Esophagus muscularis mucosa (tissue), 4 donors: ENCODE results near the gene TCEANC2. TPM values are rescaled to one million over a fixed set of nuclear protein-coding genes. Genes with fewer than 3 reads are reported as not detected.

Source experiments
- DNase-seq: peaks from one replicate; pipeline ENCODE4 v3.0.0-alpha.2; 2017; ENCODE audit errors: extremely low spot score
- H3K27ac ChIP-seq, 4 donors: fragments of 200-600 bp; sonication (generic); replicated peaks in 1 of 4; 1 replicate in 3 of 4; 2 replicates in 1 of 4; pipeline ENCODE4 v1.5.1; 2016 to 2019; ENCODE audit warnings: mild to moderate bottlenecking in 1 of 4
- H3K27me3 ChIP-seq, 4 donors: fragments of 200-600 bp; sonication (generic); one replicate each; pipeline versions ENCODE4 v1.5.1 to v1.6.0; 2016 to 2019
- H3K36me3 ChIP-seq, 4 donors: fragments of 200-600 bp; sonication (generic); one replicate each; pipeline ENCODE4 v1.5.1; 2016 to 2019
- H3K4me1 ChIP-seq, 4 donors: fragments of 200-600 bp; sonication (generic); one replicate each; pipeline ENCODE4 v1.5.1; 2016 to 2019
- H3K4me3 ChIP-seq, 4 donors: fragments of 200-600 bp; sonication (generic); 1 replicate in 2 of 4; 2 replicates in 2 of 4; pipeline ENCODE4 v1.5.1; 2016 to 2019; ENCODE audit warnings: mild to moderate bottlenecking in 4 of 4, moderate library complexity in 1 of 4
- H3K9me3 ChIP-seq, 4 donors: fragments of 200-600 bp; sonication (generic); 1 replicate in 3 of 4; 2 replicates in 1 of 4; pipeline ENCODE4 v1.5.1; 2016 to 2019
- CTCF ChIP-seq, 3 experiments: fragments of 200-600 bp in 2 of 3; fragments of 450-650 bp in 1 of 3; sonication (generic) in 2 of 3; IDR thresholded peaks; one replicate each; pipeline ENCODE4 v1.5.1; 2017 to 2019; ENCODE audit warnings: antibody characterized with exemption in 3 of 3, mild to moderate bottlenecking in 2 of 3, moderate library complexity in 1 of 3
- EP300 ChIP-seq: sonication (generic); formaldehyde crosslinking; IDR thresholded peaks from one replicate; pipeline ENCODE4 v1.6.1; 2017; ENCODE audit warnings: antibody characterized with exemption
- POLR2A ChIP-seq: fragments of 450-650 bp; IDR thresholded peaks from one replicate; pipeline ENCODE4 v1.6.1; 2017; ENCODE audit warnings: antibody characterized with exemption, moderate library complexity, mild to moderate bottlenecking, low read depth
- POLR2AphosphoS5 ChIP-seq, 2 donors: sonication (generic); formaldehyde crosslinking; IDR thresholded peaks; one replicate each; pipeline ENCODE4 v1.6.1; 2017; ENCODE audit warnings: antibody characterized with exemption in 2 of 2
- WGBS: methylation state at CpG from one replicate; pipeline ENCODE4 v1.1.5; 2018; 5-methylcytosine and 5-hydroxymethylcytosine counted together
- intact Hi-C: fragments of 100-400 bp; cut with DNase I; formaldehyde crosslinking; loops from one replicate; pipeline ENCODE4 v1.15.1; 2023
- total RNA-seq, 4 donors: library from RNA; depleted of rRNA; stranded (reverse); fragments of >200 nt; gene quantifications; one replicate each; pipeline versions ENCODE4 v1.1.0 to v1.2.1, GENCODE V29; 2016

Gene TCEANC2
- total RNA-seq, 4 donors from 2014 or later, result 4.8 to 8.6 (median 7.1) TPM

DNA sequence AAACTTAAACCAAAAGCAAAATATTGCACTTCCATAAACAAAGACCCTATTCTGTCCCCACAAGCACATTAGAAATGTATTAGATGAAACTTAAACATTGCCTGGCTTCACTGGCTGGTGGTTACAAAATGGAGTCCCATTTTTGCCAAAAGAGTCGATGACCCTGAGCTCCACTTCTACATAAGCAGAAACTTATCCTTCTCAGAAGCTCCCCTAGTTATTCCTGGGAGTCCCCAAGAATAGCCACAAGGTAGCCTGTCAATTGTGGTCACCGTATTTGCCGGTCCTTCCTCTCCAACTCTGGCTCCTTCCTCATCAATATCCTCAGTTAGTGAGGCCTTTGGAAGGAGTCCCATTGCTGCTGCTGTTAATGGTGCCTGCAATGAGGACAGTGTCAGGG, 62.1 kb downstream of the TCEANC2 start:
- 84% methylated on average over 3 of the region's 3 CpGs for WGBS
- Histone ChIP-seq H3K4me3 (no peak overlapping the region), H3K27ac (no peak overlapping the region), H3K9me3 (no peaks in the 10 kb centered on the region), H3K36me3 (no peaks in the 10 kb centered on the region), H3K27me3 (peaks cover 0 to 3% (median 0%) of the 10 kb centered on the region in 4 donors), H3K4me1 (no peaks in the 10 kb centered on the region)
- DNase-seq, result no peak
- no peak for TF ChIP-seq CTCF (IDR thresholded peaks at IDR 0.05)
- TF ChIP-seq POLR2AphosphoS5 (IDR thresholded peaks at IDR 0.05), result no peak
- no peak for TF ChIP-seq POLR2A
- TF ChIP-seq EP300, result no peak
- intact Hi-C loops, result no loop called here

DNA sequence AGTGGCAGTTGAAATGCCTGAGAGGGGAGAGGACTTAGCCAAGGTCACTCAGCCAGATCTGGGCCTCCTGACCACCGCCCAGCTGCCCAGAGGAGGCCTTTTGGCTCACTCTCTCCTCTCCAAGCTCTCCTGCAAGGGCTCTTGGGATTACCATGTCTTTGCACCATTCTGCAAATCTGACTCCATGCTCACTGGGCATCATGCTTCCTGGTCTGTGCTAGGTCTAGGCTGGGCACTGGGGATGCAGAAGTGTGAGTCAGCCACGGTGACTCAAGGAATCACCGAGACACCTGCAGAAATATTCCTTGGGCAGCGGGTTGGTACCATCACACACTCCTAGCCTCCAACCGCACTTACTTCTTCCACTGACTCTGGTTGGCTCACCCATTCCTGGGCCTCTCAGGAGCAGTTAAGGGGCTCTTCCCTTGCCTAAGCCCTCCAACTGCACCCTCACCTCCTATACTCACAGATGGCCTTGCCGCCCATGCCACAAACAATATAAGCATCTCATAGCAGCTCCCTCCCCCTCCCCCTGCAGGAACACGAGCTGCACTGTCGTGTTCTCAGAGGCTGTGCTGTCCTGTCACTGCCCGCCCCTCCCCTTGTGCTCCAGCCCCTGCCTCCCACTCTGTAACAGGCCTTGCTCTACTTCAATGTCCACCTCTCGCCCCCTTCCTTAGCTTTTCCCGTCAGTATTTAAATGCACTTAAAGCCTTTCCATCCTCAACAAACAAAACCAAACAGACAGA, 64.6 kb downstream of the TCEANC2 start:
- Histone ChIP-seq H3K36me3 (no peaks in the 10 kb centered on the region), H3K4me1 (peaks cover 8 to 14% (median 13%) of the 10 kb centered on the region in 4 donors), H3K4me3 (no peak overlapping the region), H3K27me3 (peaks cover 0 to 9% (median 0%) of the 10 kb centered on the region in 4 donors), H3K9me3 (no peaks in the 10 kb centered on the region), H3K27ac (no peak overlapping the region)
- 89% methylated on average over 10 of the region's 11 CpGs for WGBS
- intact Hi-C loops, result no loop called here
- DNase-seq, result no peak
- TF ChIP-seq POLR2A, result no peak
- no peak for TF ChIP-seq CTCF (IDR thresholded peaks at IDR 0.05)
- no peak for TF ChIP-seq POLR2AphosphoS5 (IDR thresholded peaks at IDR 0.05)
- TF ChIP-seq EP300, result no peak

- 91% methylated on average over 8 of the region's 8 CpGs for WGBS
- H3K36me3 ChIP-seq, result no peaks in the 10 kb centered on the region
- DNase-seq, result no peak
- H3K9me3 ChIP-seq, result no peaks in the 10 kb centered on the region
- no peak overlapping the region for H3K4me3 ChIP-seq
- intact Hi-C loops, result no loop called here
- H3K27me3 ChIP-seq, result peaks cover 0 to 9% (median 0%) of the 10 kb centered on the region in 4 donors
- peaks cover 8 to 14% (median 13%) of the 10 kb centered on the region in 4 donors for H3K4me1 ChIP-seq
- H3K27ac ChIP-seq, result no peak overlapping the region
- TF ChIP-seq CTCF (IDR thresholded peaks at IDR 0.05), result no peak
- no peak for TF ChIP-seq POLR2A
- no peak for TF ChIP-seq POLR2AphosphoS5 (IDR thresholded peaks at IDR 0.05)
- TF ChIP-seq EP300, result no peak
Measured at GRCh38 chr1:54118704-54119103, 65.3 kb downstream of the TCEANC2 start.

DNA sequence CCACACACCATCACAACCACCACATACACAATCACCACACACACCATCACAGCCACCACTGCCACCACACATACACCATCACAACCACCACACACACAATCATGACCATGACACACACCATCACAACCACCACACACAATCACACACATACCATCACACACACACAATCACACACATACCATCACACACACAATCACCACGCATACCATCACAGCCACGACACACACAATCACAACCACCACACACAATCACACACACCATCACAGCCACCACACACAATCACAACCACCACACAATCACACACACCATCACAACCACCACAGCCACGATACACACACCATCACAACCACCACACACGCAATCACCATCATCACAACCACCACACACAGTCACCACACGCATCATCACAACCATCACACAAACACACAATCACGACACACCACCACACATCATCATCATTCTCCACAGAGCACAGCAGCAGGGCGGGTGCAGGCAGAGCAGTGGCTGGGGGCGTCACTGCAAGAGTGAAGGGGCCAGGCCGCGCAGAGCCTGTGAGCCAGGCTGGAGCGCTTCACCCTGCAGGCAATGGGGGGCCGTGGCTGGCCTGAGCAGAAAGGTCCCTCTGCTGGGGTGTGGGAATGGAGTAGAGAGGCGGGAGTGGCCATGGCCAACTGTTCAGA, 66.8 kb downstream of the TCEANC2 start:
- H3K27ac ChIP-seq, result no peak overlapping the region
- TF ChIP-seq CTCF (IDR thresholded peaks at IDR 0.05) (no peak), EP300 (no peak), POLR2AphosphoS5 (IDR thresholded peaks at IDR 0.05) (no peak), POLR2A (no peak)
- no peak for DNase-seq
- peaks cover 8 to 14% (median 13%) of the 10 kb centered on the region in 4 donors for H3K4me1 ChIP-seq
- 96% methylated on average over 12 of the region's 13 CpGs for WGBS
- H3K27me3 ChIP-seq, result peaks cover 0 to 9% (median 0%) of the 10 kb centered on the region in 4 donors
- no peaks in the 10 kb centered on the region for H3K9me3 ChIP-seq
- H3K36me3 ChIP-seq, result no peaks in the 10 kb centered on the region
- no peak overlapping the region for H3K4me3 ChIP-seq
- intact Hi-C loops, result loop anchor here (10.0 kb wide), 1 partner anchor 295 kb away; no protein-coding TSS in a partner anchor
